ENCODE data around the gene EFCAB3.
"Not testable (repeated sequence)": the region's sequence is repeated elsewhere in the genome, so short reads cannot be mapped to it uniquely, and the experiment has no call there.

Gene EFCAB3

DNA sequence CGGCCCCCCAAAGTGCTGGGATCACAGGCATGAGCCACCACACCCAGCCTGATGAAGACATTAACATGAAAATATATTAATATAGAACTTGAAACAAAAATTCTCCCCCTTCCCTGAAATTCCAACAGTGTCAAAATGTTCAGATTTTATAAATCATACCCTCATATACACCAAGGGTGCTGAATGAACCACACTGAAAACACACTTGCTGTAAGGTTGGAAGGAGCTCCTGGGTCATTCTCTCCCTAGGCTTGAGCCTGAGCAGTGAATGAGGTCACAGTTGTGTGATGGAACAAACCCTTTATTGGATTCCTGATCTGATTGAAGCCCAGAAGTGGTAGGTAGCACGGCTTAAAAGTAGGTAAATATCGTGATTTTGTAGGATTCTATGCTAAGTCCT lies at the start of gene EFCAB3:
Gene EFCAB3, plus strand, starts transcription at position 301 of the 400 bp plus-strand sequence. CDS start 2,427 bp downstream, outside the sequence.
- in situ Hi-C loops (cut with MboI; ENCODE audit: low pct_unique_long_range_greater_than_20kb, low sequenced_read_pairs), result no loop called here
- DNase-seq, result no peak

DNA sequence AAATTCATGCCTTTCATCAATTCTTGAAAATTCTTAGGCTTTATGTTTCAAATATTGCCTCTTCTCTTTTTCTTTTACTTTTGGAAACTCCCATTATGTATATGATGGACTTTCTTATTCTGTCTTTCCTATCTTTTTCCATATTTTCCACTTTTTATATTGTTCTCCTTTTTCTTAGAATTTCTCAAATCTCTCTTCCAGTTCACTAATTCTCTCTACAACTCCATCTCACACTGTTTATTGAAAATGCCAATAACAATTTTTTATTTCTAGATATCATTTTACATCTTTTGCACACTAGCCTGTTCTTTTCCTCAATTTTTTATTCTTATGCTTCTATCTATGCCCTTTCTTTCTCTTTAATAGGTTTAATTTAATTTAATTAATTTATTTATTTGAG lies 43.8 kb upstream of the EFCAB3 start:
- DNase-seq, result no peak
- in situ Hi-C loops (cut with MboI; ENCODE audit: low pct_unique_long_range_greater_than_20kb, low sequenced_read_pairs), result no loop called here

DNA sequence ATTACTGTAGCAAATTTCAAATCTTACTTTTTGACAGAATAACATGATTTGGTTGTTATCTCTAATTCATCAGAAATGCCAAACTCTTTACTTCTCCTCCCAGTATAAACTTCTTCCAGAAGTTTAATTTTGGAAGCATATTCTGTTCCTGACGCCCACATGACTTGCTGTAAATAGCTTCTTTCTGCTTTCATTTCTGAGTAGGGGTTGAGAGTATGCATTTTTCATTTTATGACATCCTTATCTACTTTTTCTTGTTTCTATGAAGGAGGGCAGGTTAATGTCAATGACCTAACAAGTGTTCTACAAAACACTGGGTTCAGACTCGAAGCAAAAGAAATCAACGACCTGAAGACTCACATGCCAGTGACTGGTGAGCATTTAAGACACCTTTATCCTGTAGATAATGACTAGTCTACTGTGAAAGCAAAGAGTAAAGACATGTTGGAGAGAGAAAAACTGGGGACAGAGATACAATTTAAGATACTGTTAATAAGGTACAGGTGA lies 36.5 kb upstream of the EFCAB3 start:
- no peak for DNase-seq
- in situ Hi-C loops (cut with MboI; ENCODE audit: low pct_unique_long_range_greater_than_20kb, low sequenced_read_pairs), result no loop called here

DNA sequence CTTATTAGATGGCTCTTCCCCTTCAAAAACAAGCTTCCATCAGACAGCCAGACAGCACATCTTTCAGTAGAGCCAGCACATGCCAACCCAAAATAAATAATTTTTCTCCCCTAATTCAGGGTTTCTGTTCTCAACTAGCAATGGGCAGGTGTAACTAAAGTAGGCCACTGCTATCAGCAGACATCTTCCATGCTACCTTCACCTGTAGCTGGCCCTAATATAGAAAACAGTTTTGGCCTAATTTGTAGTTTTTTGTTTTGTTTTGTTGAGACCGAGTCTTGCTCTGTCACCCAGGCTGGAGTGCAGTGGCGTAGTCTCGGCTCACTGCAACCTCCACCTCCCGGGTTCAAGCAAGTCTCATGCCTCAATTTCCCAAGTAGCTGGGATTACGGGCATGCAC lies 29.2 kb upstream of the EFCAB3 start:
- DNase-seq, result no peak
- in situ Hi-C loops (cut with MboI; ENCODE audit: low pct_unique_long_range_greater_than_20kb, low sequenced_read_pairs), result no loop called here

DNA sequence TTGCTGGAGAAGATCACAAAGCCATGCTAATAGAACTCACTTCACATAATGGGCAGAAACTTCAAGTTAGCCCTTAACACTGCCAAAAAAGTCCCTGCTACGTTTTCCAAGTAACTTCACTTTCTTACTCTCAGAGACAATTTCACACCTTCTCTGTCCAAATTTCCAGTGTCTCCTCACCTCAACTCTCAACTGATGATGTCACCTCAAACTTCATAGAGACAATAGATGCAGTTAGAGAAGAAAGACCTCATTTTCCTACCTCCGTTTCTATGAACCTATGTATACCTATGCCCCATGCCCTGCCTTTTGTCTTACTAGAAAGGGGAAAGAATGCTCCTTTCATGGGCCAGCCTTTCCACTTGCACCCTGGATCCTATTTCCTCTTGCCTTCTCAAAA lies 14.2 kb upstream of the EFCAB3 start:
- in situ Hi-C loops (cut with MboI; ENCODE audit: low pct_unique_long_range_greater_than_20kb, low sequenced_read_pairs), result no loop called here
- DNase-seq, result no peak

DNA sequence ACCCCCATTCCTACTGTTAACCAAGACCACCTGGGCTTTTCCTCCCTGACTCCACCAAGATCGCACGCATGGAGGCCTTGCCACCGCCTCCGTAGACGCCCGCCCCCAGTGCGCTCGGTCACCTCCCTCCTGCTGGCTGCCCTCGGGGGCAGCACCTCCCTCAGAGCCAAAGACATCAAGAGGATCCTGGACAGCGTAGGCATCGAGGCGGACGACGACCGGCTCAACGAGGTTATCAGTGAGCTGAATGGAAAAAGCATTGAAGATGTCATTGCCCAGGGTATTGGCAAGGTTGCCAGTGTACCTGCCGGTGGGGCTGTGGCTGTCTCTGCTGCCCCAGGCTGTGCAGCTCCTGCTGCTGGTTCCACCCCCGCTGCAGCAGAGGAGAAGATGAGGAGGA lies 1.2 kb downstream of the EFCAB3 start:
- DNase-seq, result no peak
- in situ Hi-C loops (cut with MboI; ENCODE audit: low pct_unique_long_range_greater_than_20kb, low sequenced_read_pairs), result no loop called here

DNA sequence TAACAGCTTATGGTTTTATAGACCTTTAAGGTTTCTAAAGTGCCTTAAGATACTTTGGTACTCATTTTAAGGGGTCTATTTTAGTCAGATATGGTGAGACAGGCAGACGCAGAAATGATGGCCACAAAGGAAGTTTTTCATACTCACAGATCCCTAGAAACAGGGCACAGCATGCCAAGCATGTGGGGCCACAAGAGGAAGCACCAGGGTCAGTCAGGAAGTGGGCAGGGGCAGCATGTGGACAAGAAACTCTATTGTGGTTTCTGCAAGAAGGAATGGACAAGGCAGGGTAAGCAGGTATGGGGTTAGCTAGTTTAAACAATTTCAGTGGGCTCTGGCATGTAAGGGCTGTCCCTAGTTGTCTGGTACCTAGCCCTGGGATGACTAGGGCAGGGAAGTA lies 8.5 kb downstream of the EFCAB3 start:
- in situ Hi-C loops (cut with MboI; ENCODE audit: low pct_unique_long_range_greater_than_20kb, low sequenced_read_pairs), result no loop called here
- DNase-seq, result peak; percentile 36

DNA sequence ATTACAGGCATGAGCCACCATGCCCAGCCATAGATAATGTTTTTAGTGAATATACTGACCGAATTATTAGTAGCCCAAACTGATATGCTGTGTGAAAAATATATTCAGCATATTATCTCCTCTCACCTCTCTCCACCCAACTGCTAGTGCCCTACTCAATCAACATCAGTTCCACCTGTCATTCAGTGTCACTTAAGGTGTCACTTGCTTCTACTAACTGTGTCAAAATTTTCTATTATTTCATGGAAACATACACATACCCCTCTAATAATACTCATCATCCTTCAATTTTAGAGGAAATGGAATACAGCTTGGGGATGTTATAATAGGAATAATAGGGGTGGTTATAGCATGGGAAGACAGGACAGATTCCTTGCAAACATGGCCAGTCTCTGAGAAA lies 12.6 kb downstream of the EFCAB3 start:
- in situ Hi-C loops (cut with MboI; ENCODE audit: low pct_unique_long_range_greater_than_20kb, low sequenced_read_pairs), result no loop called here
- no peak for DNase-seq

DNA sequence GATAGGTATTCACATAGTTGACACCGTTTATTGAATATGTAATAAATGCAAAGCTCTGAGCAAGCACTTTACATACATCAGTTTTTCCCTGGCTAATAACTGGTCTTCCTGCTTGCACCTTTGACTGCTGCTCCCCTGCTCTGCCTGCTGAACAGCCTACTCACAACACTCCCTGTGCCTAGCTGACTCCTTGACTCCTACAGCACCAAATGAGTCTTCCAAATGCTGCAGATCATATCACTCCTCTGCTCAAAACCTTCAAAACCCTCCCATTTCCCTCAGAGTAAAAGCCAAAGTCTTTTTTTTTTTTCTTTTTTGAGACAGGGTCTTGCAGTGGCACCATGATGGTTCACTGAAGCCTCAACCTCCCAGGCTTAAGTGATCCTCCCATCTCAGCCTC lies 18.5 kb downstream of the EFCAB3 start:
- in situ Hi-C loops (cut with MboI; ENCODE audit: low pct_unique_long_range_greater_than_20kb, low sequenced_read_pairs), result no loop called here
- DNase-seq, result no peak

DNA sequence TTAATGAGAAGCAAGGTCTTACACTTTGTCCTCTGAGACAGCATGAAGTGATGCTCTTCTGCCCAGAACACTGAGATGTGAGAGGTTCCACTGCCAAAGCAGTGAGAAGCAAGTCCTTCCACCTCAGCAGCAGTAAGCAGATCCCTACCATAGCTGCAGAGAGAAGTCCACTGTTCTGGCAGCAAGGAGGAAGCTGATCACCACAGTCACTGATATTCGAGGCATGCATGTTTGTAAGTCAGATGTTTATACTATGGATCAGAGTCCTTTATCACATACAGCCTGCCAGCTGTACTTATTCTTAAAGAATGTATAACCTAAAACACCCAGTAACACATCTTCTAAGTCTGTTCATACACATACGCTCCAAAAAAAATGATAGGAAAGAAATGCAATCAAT lies 25.1 kb downstream of the EFCAB3 start:
- DNase-seq, result no peak
- in situ Hi-C loops (cut with MboI; ENCODE audit: low pct_unique_long_range_greater_than_20kb, low sequenced_read_pairs), result no loop called here

DNA sequence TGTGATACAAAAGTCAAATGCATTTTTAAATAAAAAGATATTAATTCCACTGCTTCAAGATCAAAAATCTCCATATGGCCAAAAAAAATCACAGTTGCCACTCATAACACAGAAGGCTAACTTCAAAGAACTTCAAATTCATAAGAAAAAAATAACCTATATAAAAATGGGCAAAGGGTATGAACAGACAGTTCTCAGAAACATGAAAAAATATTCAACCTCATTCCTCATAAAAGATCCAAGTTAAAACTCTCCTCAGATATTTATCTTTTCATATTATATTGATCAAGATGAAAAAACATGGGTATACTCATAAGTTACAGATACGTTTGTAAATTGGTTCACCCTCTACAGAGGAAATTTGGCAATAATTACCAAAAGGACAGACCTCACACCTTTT lies 32.7 kb downstream of the EFCAB3 start:
- in situ Hi-C loops (cut with MboI; ENCODE audit: low pct_unique_long_range_greater_than_20kb, low sequenced_read_pairs); DNase-seq: not testable (repeated sequence)

DNA sequence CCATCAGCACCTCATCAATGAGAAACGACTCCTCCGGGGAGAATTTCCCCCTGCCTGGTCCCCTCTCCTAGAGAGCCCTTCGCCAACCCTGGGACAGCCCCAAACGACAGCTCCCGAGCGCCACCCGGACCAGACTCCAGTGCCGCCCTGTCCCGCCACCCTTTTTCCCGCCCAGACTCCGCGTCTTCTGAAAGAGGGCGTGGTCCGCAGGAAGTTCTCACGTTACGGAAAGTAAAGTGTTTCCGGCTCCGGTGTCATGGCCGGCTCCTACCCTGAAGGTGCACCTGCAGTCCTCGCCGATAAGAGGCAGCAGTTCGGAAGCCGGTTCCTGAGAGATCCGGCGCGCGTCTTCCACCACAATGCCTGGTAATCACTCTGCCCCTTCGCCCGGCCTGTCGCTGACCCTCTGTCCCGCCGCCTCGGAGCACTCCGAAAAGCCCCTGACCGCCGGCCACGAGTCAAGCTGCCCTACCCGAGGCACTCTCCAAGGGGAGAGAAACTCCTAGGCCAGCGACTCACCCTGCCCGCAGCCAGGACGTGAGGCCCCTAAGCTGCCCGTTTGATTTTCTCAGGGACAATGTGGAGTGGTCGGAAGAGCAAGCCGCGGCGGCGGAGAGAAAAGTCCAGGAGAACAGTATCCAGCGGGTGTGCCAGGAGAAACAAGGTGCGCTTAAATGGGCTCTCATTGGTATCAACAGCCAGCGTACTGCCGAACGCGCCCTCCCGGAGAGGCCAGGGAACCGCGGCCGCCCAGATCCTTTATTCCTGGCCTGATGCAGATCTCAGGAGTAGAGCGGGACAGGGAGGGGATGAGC lies 43.5 kb downstream of the EFCAB3 start, which contains the start of gene METTL2A:
Gene METTL2A, plus strand, starts transcription at position 251 of the 815 bp plus-strand sequence. Its CDS starts 6 bp downstream, at position 257.
- in situ Hi-C loops (cut with MboI; ENCODE audit: low pct_unique_long_range_greater_than_20kb, low sequenced_read_pairs), result not testable (repeated sequence)
- DNase-seq, result peak; percentile 94

DNA sequence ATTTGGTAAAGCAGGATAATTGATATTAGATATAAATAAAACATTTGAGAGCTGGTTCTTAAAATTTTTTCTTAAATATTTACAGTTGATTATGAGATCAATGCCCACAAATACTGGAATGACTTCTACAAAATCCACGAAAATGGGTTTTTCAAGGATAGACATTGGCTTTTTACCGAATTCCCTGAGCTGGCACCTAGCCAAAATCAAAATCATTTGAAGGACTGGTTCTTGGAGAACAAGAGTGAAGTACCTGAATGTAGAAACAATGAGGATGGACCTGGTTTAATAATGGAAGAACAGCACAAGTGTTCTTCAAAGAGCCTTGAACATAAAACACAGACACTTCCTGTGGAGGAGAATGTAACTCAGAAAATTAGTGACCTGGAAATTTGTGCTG lies 45.9 kb downstream of the EFCAB3 start:
- DNase-seq; in situ Hi-C loops (cut with MboI; ENCODE audit: low pct_unique_long_range_greater_than_20kb, low sequenced_read_pairs): not testable (repeated sequence)

DNA sequence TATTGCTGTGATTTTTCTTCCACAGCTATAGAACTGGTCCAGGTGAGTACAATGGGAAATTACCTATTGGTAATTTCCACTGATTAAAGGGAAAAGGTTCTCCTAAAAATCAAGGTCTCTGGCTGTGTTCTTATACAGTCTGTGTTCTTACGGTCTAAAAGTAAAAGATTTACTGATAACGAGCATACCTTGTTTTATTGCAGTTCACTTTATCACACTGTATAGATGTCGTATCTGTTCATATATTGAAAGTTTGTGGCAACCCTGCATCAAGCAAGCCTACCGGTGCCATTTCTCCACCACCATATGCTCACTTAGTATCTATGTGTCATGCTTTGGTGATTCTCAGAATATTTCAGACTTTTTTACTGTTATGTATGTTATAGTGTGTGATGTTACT lies 54.9 kb downstream of the EFCAB3 start:
- DNase-seq; in situ Hi-C loops (cut with MboI; ENCODE audit: low pct_unique_long_range_greater_than_20kb, low sequenced_read_pairs): not testable (repeated sequence)

DNA sequence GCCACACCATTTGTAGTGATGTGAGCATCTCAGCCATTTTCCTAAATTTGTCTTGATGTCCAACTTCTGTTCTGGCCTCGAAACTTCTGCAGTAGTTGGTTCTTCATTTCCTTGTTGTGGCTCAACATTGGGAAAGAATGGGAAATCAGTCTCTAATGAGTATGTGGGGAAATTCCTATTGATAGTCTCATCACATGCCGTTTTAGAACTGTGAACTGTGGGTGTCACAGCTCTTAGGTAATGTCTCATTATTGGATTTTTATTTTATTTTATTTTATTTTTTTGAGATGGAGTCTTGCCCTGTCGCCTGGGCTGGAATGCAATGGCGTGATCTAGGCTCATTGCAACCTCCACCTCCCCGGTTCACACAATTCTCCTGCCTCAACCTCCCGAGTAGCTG lies 60.8 kb downstream of the EFCAB3 start:
- in situ Hi-C loops (cut with MboI; ENCODE audit: low pct_unique_long_range_greater_than_20kb, low sequenced_read_pairs), result not testable (repeated sequence)

DNA sequence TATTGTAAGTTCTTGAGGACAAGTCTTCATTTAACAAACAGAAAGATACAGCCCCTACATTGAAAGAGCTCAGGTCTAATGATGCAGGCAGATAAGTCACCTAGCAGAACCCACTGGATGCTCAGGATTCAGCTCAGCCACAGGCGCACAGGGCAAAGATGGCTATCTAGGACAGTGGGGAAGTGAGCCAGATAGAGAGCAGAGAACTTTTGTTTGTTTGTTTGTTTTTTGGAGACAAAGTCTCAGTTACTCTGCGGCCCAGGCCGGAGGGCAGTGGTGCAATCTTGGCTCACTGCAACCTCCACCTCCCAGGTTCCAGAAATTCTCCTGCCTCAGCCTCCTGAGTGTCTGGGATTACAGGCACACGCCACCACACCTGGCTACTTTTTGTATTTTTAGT lies 63.7 kb downstream of the EFCAB3 start:
- in situ Hi-C loops (cut with MboI; ENCODE audit: low pct_unique_long_range_greater_than_20kb, low sequenced_read_pairs), result no loop called here
- no peak for DNase-seq

More for the DNA sequence above, 60.8 kb downstream of the EFCAB3 start:
- not testable (repeated sequence) for DNase-seq

DNA sequence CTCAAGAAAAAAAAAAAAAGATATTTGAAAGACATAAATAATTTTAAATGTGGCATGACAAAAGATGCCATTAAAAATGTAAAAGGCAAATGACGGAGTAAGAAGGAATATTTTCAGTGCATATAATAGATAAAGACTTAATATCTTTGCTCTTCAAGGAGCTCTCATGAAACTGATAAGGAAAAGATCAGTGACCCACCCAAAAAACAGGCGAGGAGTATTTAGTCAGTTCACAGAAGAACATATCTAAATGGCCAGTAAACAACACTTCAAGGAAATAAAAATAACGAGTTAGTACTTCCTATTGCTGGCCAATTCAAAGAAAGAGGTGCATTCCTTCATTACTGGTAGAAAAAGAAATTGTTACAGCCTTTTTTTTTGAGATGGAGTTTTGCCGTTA lies 65.4 kb downstream of the EFCAB3 start:
- in situ Hi-C loops (cut with MboI; ENCODE audit: low pct_unique_long_range_greater_than_20kb, low sequenced_read_pairs); DNase-seq: not testable (repeated sequence)

DNA sequence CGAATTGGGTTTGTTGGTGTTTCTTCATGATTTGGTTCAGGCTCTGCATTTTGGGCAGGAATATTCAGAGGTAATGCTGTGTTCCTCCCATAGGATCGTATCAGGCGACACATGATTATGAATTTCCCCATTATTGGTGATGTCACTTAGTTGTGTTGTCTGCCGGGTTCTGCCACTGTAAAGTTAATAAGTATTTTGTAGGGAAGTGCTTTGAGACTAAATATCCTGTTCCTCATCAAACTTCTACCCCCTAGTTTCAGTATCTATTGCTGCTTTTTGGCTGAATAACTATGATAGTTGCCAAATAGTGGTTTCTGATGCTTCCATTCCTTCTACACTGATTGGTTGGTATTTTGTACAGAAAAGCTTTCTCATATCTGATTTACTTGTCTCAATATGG lies 71.8 kb downstream of the EFCAB3 start:
- DNase-seq; in situ Hi-C loops (cut with MboI; ENCODE audit: low pct_unique_long_range_greater_than_20kb, low sequenced_read_pairs): not testable (repeated sequence)

DNA sequence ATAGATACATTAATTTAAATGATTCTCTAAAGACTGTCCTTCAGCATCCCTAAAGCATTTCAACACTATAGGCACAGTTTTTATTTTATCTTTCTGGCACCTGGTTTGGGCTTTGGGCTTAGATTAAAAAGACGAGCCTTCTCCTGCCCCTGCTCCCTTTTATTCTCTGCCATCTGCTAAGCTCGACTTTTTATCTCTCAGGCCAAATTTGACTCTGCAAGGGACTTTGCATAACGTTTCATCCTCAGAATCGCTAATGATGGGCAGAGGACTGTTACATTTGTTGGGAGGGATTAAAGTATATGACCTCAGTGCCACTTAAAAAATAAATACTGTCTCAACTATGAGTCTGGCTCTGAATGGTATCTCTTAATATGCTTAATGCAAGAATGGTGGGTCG lies 72.7 kb downstream of the EFCAB3 start:
- DNase-seq; in situ Hi-C loops (cut with MboI; ENCODE audit: low pct_unique_long_range_greater_than_20kb, low sequenced_read_pairs): not testable (repeated sequence)

DNA sequence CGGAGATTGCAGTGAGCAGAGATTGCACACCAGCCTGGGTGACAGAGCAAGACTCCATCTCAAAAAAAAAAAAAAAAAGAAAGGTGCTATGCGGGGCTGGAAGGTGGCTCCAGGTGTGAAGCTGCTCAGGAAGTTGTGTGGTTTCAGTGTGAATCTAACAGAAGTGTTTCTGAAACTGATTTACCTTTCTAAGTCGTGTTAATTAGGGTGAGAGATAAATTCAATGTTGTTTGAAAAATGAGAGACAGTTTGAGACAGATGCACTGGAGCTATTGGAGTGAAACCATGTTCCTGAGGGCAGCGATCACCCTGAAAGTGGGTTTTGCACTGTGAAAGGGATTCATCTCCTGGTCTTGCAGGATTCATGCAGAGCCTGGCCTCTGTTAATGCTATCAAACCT lies 73.3 kb downstream of the EFCAB3 start:
- DNase-seq; in situ Hi-C loops (cut with MboI; ENCODE audit: low pct_unique_long_range_greater_than_20kb, low sequenced_read_pairs): not testable (repeated sequence)

DNA sequence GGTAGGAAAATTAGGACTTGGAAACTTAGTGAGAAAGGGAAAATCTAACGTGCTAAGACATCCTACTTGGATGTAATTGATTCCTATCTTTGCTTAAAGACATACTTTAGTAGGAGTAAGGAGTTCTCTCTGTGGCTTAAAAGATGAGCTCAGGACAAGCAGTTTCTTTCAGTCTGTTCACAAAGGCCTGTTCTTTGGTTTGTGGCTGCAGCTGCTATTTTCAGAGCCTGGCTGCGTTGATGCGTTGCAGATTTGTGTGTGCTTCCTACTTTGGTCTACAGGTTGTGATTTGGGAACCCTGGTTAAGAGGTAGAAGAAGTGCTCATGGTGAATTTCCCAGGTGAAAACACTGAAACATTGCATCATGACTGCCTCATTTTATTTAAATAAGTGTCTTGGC lies 73.8 kb downstream of the EFCAB3 start:
- DNase-seq; in situ Hi-C loops (cut with MboI; ENCODE audit: low pct_unique_long_range_greater_than_20kb, low sequenced_read_pairs): not testable (repeated sequence)
